Measurements from ENCODE around the gene AKAP7.

DNA sequence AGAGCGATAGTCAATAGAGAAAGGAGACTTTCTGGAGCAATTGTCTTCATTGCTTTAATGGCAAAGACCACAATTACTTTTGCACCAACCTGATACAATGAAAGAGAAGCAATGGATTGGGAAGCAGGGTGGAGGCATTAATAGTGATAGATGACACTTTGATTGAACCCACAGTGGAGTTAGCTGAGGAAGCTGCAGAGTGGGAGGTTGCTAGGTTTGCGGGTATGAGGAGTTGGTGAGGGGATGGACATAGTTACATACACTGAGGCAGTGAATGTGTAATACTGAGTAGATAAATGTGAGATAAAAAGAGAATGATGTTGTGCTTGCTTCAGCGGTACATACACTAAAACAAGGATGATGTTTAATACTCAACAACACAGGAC is 91.9 kb downstream of the AKAP7 start:
- TF ChIP-seq, protein P1, sequence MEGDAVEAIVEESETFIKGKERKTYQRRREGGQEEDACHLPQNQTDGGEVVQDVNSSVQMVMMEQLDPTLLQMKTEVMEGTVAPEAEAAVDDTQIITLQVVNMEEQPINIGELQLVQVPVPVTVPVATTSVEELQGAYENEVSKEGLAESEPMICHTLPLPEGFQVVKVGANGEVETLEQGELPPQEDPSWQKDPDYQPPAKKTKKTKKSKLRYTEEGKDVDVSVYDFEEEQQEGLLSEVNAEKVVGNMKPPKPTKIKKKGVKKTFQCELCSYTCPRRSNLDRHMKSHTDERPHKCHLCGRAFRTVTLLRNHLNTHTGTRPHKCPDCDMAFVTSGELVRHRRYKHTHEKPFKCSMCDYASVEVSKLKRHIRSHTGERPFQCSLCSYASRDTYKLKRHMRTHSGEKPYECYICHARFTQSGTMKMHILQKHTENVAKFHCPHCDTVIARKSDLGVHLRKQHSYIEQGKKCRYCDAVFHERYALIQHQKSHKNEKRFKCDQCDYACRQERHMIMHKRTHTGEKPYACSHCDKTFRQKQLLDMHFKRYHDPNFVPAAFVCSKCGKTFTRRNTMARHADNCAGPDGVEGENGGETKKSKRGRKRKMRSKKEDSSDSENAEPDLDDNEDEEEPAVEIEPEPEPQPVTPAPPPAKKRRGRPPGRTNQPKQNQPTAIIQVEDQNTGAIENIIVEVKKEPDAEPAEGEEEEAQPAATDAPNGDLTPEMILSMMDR (IDR thresholded peaks at IDR 0.05): no peak
- TF ChIP-seq SMC3 (IDR thresholded peaks at IDR 0.05; ENCODE audit: low read depth, low read length): no peak
- TF ChIP-seq, protein P2, sequence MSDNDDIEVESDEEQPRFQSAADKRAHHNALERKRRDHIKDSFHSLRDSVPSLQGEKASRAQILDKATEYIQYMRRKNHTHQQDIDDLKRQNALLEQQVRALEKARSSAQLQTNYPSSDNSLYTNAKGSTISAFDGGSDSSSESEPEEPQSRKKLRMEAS (IDR thresholded peaks at IDR 0.05; ENCODE audit: low read depth): no peak
